ENCODE data around the gene INS. TPM values are rescaled to one million over a fixed set of nuclear protein-coding genes. Genes with fewer than 3 reads are reported as not detected.

Gene INS
- total and polyA plus RNA-seq, 2 donors from 2014 or later, result not detected

GRCh38 chr11:2197771-2198520 lies 36.9 kb upstream of the INS start:
- no peak overlapping the region for H3K9ac ChIP-seq (ENCODE audit: low read length in 3 of 3)
- no peak for FAIRE-seq
- no peaks in the 10 kb centered on the region for H3K9me3 ChIP-seq (ENCODE audit: control insufficient read depth in 2 of 3, insufficient read depth in 1 of 3, low read length in 3 of 3)
- H3K4me1 ChIP-seq (ENCODE audit: control insufficient read depth in 2 of 3, insufficient read depth in 2 of 3, low read depth in 1 of 3, low read length in 3 of 3), result peaks cover 0 to 4% (median 3%) of the 10 kb centered on the region in 3 donors
- H3K27me3 ChIP-seq (ENCODE audit: control insufficient read depth, insufficient read depth, low read length), result no peaks in the 10 kb centered on the region
- H3K4me3 ChIP-seq (ENCODE audit: low read length in 3 of 3), result no peak overlapping the region
- no peaks in the 10 kb centered on the region for H3K36me3 ChIP-seq (ENCODE audit: control insufficient read depth in 2 of 3, insufficient read depth in 3 of 3, low read length in 3 of 3)
- no peak overlapping the region for H3K27ac ChIP-seq (ENCODE audit: low read depth in 2 of 2, low read length in 2 of 2)
- peak in 1 of 5 donors; percentile 74 for DNase-seq
- intact Hi-C loops (cut with DNase I), result loop anchor here (5.0 kb wide), 1 partner anchor 224 kb away; no protein-coding TSS in a partner anchor
- TF ChIP-seq CTCF (IDR thresholded peaks at IDR 0.05; ENCODE audit: borderline replicate concordance, extremely low read depth, insufficient read depth), result no peak

- intact Hi-C loops (cut with DNase I), result loop anchor here (5.0 kb wide), 1 partner anchor 225 kb away; no protein-coding TSS in a partner anchor
- H3K9ac ChIP-seq (ENCODE audit: low read length in 3 of 3), result no peak overlapping the region
- H3K27ac ChIP-seq (ENCODE audit: low read depth in 2 of 2, low read length in 2 of 2), result no peak overlapping the region
- peak; percentile 94 for TF ChIP-seq CTCF (IDR thresholded peaks at IDR 0.05; ENCODE audit: borderline replicate concordance, extremely low read depth, insufficient read depth)
- H3K27me3 ChIP-seq (ENCODE audit: control insufficient read depth, insufficient read depth, low read length), result no peaks in the 10 kb centered on the region
- H3K9me3 ChIP-seq (ENCODE audit: control insufficient read depth in 2 of 3, insufficient read depth in 1 of 3, low read length in 3 of 3), result no peaks in the 10 kb centered on the region
- DNase-seq, result peak; percentile 83 to 92 (median 89)
- no peaks in the 10 kb centered on the region for H3K36me3 ChIP-seq (ENCODE audit: control insufficient read depth in 2 of 3, insufficient read depth in 3 of 3, low read length in 3 of 3)
- FAIRE-seq, result no peak
- H3K4me1 ChIP-seq (ENCODE audit: control insufficient read depth in 2 of 3, insufficient read depth in 2 of 3, low read depth in 1 of 3, low read length in 3 of 3), result peaks cover 0 to 3% (median 3%) of the 10 kb centered on the region in 3 donors
- H3K4me3 ChIP-seq (ENCODE audit: low read length in 3 of 3), result no peak overlapping the region
These were observed 36.2 kb upstream of the INS start for GRCh38 chr11:2196970-2197770.

GRCh38 chr11:2195756-2196088 lies 34.7 kb upstream of the INS start:
- Histone ChIP-seq H3K4me1 (ENCODE audit: control insufficient read depth in 2 of 3, insufficient read depth in 2 of 3, low read depth in 1 of 3, low read length in 3 of 3) (no peaks in the 10 kb centered on the region), H3K27ac (ENCODE audit: low read depth in 2 of 2, low read length in 2 of 2) (no peak overlapping the region), H3K9me3 (ENCODE audit: control insufficient read depth in 2 of 3, insufficient read depth in 1 of 3, low read length in 3 of 3) (no peaks in the 10 kb centered on the region), H3K4me3 (ENCODE audit: low read length in 3 of 3) (no peak overlapping the region), H3K27me3 (ENCODE audit: control insufficient read depth, insufficient read depth, low read length) (no peaks in the 10 kb centered on the region), H3K9ac (ENCODE audit: low read length in 3 of 3) (no peak overlapping the region), H3K36me3 (ENCODE audit: control insufficient read depth in 2 of 3, insufficient read depth in 3 of 3, low read length in 3 of 3) (no peaks in the 10 kb centered on the region)
- intact Hi-C loops (cut with DNase I), result loop anchor here (5.0 kb wide), 1 partner anchor 227 kb away; no protein-coding TSS in a partner anchor
- DNase-seq, result no peak
- no peak for FAIRE-seq
- no peak for TF ChIP-seq CTCF (IDR thresholded peaks at IDR 0.05; ENCODE audit: borderline replicate concordance, extremely low read depth, insufficient read depth)
